ENCODE measurements around the gene MYO7A. TPM values are rescaled to one million over a fixed set of nuclear protein-coding genes. Genes with fewer than 3 reads are reported as not detected.

Gene MYO7A
- total and polyA plus RNA-seq, 2 donors (not counting 3 experiments of a cell fraction or from before 2014, with no cell fraction given), result 1.3 to 3.6 TPM

- ChIA-PET CTCF (interaction anchor here (1.3 kb wide), 1 partner anchor 51 kb away, joined by 3 read pairs; no protein-coding TSS in a partner anchor), POLR2A (no interaction called here)
- dilution Hi-C loops (cut with MboI; ENCODE audit: extremely low pct_ligation_motif_present, low sequenced_read_pairs) (no loop called here), intact Hi-C loops (cut with micrococcal nuclease) (no loop called here)
- no peak overlapping the region for H3K27ac ChIP-seq (ENCODE audit: insufficient read depth, low read depth, low read length)
- no peak for FAIRE-seq
- H4K20me1 ChIP-seq (replicated peaks; ENCODE audit: control insufficient read depth, extremely low read depth, insufficient read depth, low read length), result no peaks in the 10 kb centered on the region
- H3K4me3 ChIP-seq (replicated peaks in 1 of 3; ENCODE audit: insufficient read depth in 1 of 3, low read depth in 1 of 3, low read length in 3 of 3), result no peak overlapping the region
- no peaks in the 10 kb centered on the region for H3K36me3 ChIP-seq (ENCODE audit: control insufficient read depth in 2 of 2, extremely low read depth in 1 of 2, insufficient read depth in 2 of 2, low read length in 2 of 2)
- no peak overlapping the region for H2AFZ ChIP-seq (ENCODE audit: low read depth, low read length)
- TF ChIP-seq JUN (IDR thresholded peaks at IDR 0.05; ENCODE audit: borderline replicate concordance, insufficient read depth, insufficient read length, low read depth) (no peak), POLR2AphosphoS5 (IDR thresholded peaks at IDR 0.05; ENCODE audit: insufficient read depth, low read depth, low read length) (no peak), MYC (IDR thresholded peaks at IDR 0.05; ENCODE audit: low read depth, low read length) (no peak), FOS (IDR thresholded peaks at IDR 0.05; ENCODE audit: borderline replicate concordance, insufficient read depth, low read length) (no peak), POLR2A (IDR thresholded peaks at IDR 0.05; ENCODE audit: low read depth, low read length) (no peak), GATA2 (IDR thresholded peaks at IDR 0.05; ENCODE audit: insufficient read depth, insufficient read length, low read depth, low read length) (no peak), EZH2 (IDR thresholded peaks at IDR 0.05; ENCODE audit: borderline replicate concordance, low read depth, low read length, severe bottlenecking) (no peak)
- TF ChIP-seq, protein P1, sequence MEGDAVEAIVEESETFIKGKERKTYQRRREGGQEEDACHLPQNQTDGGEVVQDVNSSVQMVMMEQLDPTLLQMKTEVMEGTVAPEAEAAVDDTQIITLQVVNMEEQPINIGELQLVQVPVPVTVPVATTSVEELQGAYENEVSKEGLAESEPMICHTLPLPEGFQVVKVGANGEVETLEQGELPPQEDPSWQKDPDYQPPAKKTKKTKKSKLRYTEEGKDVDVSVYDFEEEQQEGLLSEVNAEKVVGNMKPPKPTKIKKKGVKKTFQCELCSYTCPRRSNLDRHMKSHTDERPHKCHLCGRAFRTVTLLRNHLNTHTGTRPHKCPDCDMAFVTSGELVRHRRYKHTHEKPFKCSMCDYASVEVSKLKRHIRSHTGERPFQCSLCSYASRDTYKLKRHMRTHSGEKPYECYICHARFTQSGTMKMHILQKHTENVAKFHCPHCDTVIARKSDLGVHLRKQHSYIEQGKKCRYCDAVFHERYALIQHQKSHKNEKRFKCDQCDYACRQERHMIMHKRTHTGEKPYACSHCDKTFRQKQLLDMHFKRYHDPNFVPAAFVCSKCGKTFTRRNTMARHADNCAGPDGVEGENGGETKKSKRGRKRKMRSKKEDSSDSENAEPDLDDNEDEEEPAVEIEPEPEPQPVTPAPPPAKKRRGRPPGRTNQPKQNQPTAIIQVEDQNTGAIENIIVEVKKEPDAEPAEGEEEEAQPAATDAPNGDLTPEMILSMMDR (IDR thresholded peaks at IDR 0.05; ENCODE audit: extremely low read depth in 1 of 2, insufficient read depth in 1 of 2, low read depth in 1 of 2, low read length in 2 of 2), result no peak
- TF ChIP-seq, protein P2, sequence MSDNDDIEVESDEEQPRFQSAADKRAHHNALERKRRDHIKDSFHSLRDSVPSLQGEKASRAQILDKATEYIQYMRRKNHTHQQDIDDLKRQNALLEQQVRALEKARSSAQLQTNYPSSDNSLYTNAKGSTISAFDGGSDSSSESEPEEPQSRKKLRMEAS (IDR thresholded peaks at IDR 0.05; ENCODE audit: insufficient read depth, insufficient read length), result no peak
- H3K4me1 ChIP-seq (ENCODE audit: control insufficient read depth, extremely low read depth, insufficient read depth, low read length), result peaks cover 7% of the 10 kb centered on the region
- no peak overlapping the region for H3K9ac ChIP-seq (replicated peaks; ENCODE audit: extremely low read depth, insufficient read depth, low read length)
- no peaks in the 10 kb centered on the region for H3K79me2 ChIP-seq (ENCODE audit: control insufficient read depth, insufficient read depth, low read length)
- no peak for DNase-seq (ENCODE audit: low read depth, low spot score)
- no peaks in the 10 kb centered on the region for H3K27me3 ChIP-seq (ENCODE audit: control insufficient read depth in 2 of 2, insufficient read depth in 2 of 2, low read length in 2 of 2)
- no peaks in the 10 kb centered on the region for H3K9me1 ChIP-seq (replicated peaks; ENCODE audit: control insufficient read depth, extremely low read depth, insufficient read depth, low read length)
- H3K9me3 ChIP-seq (replicated peaks; ENCODE audit: control insufficient read depth, insufficient read depth, low read length), result no peaks in the 10 kb centered on the region
- H3K4me2 ChIP-seq (ENCODE audit: insufficient read depth, low read length), result no peak overlapping the region
- BruUV-seq (replicated peaks), result no TSS peak
Observed at GRCh38 chr11:77178150-77178549, 50.1 kb downstream of the MYO7A start.

Measured in endothelial cell of umbilical vein (primary cell).